SW480 (cell line): ENCODE measurements around the gene NHLH1.
"Not testable (repeated sequence)": the region's sequence is repeated elsewhere in the genome, so short reads cannot be mapped to it uniquely, and the experiment has no call there.

Experiments
- DNase-seq: peaks from one replicate; pipeline ENCODE4 v3.0.0-alpha.2; 2016; ENCODE audit warnings: low spot score

NHLH1 gene

DNA sequence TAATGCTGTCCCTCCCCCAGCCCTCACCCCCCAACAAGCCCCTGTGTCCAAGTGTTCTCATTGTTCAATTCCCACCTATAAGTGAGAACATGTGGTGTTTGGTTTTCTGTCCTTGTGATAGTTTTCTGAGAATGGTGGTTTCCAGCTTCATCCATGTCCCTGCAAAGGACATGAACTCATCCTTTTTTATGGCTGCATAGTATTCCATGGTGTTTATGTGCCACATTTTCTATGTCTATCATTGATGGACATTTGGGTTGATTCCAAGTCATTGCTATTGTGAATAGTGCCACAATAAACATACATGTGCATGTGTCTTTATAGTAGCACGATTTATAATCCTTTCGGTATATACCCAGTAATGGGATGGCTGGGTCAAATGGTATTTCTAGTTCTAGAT, 17.9 kb downstream of the NHLH1 start:
- DNase-seq, result not testable (repeated sequence)

- not testable (repeated sequence) for DNase-seq
These were observed 21.5 kb downstream of the NHLH1 start for GRCh38 chr1:160388406-160388805.

DNA sequence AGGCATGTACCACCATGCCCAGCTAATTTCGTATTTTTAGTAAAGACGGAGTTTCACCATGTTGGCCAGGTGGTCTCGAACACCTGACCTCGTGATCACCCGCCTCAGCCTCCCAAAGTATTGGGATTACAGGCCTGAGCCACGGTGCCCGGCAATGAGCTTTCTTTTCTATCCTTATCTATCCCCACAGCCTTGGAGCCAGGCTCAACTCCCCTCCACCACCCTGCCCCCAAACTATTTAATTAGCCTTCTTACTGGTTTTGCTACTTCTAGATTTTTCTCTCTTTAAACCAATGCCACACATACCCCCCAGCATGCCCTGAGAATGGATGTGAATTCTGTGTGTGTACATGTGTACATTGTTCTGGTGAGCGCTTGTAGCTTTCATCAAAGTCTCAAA, 27.8 kb downstream of the NHLH1 start:
- no peak for DNase-seq

DNA sequence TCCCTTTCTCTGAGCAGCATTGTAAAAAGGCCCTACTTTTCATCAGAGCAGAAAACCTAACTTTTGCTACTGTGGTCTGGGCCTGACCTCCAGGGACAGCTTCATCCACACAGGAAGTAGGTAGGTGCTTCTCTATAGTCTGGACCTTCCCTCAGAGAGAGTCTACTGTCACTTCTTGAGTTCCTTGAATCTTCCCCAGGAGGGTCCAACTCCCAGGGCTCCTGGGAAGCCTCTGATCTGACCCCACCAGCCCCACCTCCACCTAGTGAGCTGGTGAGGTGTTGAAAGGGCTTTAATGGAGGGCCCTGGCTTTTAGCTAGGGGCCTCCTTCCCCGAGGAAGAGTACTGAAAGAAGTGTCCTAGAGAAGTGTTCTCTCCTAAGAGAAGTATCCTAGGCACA, 30.8 kb downstream of the NHLH1 start:
- no peak for DNase-seq

- DNase-seq, result no peak
These were observed 32.0 kb downstream of the NHLH1 start for GRCh38 chr1:160398823-160399222.

DNA sequence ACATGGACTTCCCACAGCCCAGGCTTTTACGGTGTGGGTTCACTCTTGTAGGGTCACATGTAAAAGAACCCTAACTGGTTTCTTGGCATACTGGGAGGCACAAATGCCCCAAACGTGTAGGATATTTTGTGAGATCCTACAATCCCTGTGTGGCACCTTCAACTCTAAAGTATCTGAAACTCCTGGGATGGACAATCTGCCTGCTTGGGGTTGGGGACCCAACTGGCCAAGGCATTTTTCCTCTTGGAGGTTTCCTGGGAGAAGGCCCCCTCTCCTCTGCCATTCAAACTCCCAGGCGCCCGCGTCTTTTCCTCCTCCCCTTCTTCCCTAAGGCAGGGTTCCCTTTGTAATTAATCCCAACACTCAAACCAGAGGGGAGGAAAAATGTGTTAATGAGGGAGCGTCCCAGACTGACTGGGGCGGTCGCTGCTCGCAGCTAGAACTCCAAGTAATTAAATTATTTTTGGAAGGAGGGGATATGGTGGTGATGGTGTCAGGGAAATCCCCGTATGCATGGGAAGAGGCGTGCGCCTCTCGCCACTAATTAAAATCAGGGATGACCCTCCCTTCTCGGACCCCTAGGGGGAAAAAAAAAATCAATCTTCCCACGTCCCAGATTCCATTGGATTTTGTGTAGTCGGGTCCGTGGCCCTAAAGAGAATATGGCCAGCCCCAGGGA, 32.8 kb downstream of the NHLH1 start:
- DNase-seq, result no peak

- DNase-seq, result peak; percentile 33
These were observed 33.4 kb downstream of the NHLH1 start, which contains the start of gene VANGL2 for GRCh38 chr1:160400223-160400645. Gene VANGL2 (plus strand): TSS chr1:160400564. CDS start chr1:160415838, 15,274 bp downstream.

DNA sequence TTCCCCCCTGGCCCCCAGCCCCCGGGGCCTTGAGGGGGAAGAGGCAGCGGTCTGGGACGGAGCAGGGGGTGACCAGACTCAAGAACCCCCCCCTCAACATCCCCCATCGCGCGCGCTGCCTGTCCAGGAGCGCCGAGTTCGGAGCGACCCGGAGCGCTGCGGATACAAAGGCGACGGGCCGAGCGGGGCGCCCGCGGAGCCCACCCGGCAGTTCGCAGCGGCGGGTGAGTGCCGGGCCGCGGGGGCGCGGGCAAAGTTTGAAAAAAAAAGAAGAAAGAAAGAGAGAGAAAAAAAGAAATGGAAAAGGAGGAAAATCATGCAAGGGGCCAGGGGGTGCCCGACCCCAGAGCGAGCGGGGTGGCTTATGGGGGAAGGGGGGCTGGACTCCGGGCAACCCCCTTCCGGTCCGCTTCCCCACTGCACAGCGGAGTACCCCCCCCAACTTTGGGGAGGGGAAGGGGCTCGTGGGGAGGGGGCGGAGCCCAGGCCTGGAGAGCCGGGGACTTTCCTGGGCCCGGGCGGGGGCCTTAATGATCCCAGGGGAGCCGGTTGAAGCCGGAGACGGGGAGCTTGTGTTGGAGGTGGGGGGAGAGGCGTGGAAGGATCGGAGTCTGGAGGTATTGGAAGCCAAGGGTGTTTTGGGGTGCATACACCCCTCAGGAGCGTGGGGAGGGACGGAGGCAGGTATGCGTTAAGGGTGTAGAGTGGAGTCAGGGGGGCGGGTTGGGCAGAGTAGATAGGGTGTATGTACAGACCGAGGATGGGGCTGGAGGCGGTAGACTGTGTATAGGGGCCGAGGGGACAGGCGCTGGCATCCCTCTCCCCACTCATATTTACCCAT, 34.0 kb downstream of the NHLH1 start:
- DNase-seq, result no peak

GRCh38 chr1:160401487-160401805, 34.6 kb downstream of the NHLH1 start:
- no peak for DNase-seq

DNA sequence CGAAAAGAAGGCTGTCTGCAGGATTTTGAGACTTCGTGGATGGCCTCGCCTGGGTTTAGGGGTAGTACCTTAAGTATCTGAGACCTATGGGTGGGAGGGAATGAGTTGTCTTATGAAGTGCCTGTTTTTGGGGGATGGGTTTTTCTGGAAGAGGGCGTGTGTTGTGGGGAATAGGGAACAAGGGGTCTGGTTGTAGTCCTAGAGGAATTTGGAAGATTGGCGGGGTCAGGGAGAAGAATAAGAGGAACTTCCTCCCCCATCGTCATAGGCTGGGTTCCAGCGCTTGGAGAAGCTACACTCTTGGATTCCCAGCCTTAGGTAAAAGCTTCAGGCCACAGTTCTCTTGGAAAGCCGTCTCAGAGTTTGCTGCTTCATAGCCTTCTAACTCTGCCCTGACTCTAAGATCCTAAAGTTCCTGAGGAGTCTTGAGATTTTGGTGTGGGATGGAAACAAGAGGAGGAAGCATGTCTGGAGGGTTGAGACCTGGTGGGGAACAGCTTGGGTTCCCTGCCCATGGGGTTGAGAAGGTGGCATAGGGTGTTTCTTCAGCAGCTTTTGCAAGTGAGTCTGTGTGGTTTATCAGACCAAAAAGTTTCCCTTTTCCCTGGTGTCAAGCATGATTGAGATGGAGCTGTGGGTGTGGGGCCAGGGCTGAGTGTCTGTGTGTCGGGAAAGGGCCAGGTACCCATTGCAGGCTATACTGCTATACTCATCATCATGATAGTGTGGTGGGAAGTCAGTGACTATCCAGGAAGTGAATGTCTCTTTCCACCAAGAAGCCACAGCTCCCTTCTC, 35.3 kb downstream of the NHLH1 start:
- DNase-seq, result no peak

DNA sequence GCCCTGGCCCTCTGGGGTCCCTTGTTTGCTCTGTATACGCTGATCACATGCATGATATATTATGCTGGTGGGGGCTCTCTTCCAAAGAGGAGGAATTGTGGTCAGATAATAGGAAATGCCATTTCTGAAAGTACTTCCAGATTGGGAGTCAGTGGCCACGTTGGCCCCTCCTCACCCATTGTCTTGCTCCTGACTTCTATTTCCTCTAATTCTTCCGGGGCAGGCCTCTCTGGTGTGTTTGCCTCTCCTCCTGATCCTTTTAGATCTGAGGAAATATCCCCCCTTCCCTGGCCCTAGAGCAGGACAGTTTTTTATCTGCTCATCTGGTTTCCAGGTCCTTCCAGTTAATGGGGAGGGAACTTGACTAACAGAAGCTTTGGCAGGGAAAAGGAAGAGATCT, 36.4 kb downstream of the NHLH1 start:
- DNase-seq, result no peak

DNA sequence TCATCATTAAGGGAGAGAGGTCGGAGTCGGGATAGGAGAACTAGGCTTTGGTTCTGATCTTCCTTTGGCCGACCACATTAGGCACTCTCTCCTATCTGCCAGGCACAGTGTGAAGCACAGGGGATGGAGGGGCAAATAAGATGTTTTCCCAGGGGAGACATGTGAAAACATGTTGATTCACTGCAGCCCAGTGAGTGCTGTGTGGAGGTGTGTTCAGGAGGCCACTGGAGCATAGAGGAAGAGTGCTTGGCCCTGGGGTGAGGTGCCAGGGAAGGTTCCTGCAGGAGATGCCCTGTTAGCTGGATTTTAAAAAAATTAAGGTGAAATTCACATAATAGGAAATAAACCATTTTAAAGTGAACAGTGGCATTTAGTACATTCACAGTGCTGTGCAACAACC, 37.2 kb downstream of the NHLH1 start:
- DNase-seq, result no peak

DNA sequence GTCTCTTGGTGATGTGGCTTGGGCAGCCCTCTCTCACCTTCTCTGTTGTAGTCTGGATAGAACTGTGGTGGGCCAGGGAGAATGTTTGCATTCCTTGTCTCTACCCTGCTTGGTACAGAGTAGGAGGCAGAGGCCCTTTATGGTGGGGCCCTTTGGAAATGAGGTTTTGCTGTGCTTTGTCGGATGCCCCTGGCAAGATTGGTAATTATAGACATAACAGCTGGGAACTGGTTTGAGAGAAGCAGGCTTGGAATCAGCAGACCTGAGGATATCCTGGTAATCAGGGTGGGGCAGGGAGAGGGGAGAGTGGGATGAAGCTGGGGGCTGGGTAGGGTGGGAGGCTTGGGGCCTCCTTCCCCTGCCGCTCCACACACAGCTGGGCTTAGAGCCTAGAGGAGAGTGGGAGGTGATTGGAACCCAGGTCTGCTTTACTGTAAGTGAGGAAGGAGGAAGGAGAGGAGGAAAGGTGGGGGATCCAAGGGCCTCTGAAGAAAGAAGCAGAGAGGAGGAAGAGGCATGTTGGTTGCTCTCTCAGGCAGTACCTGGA, 38.5 kb downstream of the NHLH1 start:
- DNase-seq, result no peak

DNA sequence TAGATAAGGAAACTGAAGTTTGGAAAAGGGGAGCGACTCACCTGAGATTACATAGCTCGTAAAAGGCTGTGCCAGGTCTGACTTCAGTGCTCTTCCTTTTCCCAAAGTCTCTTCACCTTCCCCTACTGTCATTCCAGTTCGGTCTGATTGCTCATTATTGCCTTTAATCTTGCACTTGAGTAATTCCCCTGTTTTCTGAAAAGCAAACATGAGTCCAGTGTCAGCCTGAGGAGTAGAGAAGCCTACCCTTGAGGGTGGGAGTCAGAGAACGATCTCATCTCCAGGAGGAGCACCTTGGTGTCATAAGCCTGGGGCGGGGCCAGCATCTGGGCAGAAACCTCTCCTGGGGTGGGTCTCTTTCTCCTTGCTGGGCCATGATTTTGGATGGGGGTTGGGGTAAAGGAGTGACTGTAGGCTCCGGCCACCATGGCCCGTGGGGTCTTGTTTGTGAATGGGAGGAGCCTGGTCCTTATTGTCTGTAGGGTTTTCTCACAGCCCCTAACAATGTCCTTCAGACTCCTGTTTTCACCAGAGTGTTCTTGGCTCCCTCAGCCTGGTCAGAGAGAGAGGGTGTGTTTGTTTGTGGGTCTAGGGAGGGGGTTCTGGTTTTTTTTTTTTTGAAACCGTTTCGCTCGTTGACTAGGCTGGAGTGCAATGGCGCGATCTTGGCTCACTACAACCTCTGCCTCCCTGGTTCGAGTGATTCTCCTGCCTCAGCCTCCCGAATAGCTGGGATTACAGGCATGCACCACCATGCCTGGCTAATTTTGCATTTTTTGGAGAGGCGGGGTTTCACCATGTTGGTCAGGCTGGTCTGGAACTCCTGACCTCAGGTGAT, 39.5 kb downstream of the NHLH1 start:
- no peak for DNase-seq

GRCh38 chr1:160407839-160408801, 41.2 kb downstream of the NHLH1 start:
- DNase-seq, result peak; percentile 49

DNA sequence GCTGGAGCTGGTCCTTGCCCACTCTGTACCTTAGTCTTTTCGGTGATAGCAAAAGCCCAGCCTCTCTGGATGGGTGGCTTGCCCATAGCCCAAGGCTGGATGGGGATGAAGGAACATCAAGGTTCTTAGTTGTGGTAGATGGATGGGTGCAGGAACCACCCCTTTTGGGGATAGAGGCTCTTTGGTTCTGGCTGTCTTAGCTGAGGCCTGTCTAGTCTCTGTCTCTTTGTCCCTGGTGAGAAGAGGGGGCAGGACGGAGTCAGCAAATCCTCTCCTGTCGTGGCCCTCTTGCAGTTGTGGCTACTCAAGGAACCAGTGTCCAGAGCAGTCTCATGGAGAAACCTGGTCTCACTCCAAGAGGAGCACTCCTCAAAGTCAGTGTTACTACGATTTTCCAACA, 42.0 kb downstream of the NHLH1 start:
- no peak for DNase-seq

DNA sequence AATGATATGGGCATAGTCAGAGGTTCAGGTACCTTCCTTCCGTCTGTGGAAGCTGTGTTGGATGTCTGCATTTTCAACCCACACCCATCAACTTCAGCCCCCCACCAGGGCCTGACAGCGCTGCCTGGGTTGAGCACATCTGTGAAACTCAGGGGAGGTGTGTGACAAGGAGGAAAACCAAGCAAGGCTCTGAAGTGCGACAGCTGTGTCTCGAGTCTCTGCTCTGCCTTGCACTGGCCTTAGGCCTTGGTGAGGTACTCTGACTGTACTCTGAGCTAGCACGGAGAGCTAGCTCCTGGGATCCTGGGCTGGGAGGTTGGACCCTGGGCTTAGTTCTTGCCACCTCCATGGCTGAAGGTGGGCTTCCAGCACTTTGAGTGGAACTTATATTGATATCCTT, 42.6 kb downstream of the NHLH1 start:
- no peak for DNase-seq

DNA sequence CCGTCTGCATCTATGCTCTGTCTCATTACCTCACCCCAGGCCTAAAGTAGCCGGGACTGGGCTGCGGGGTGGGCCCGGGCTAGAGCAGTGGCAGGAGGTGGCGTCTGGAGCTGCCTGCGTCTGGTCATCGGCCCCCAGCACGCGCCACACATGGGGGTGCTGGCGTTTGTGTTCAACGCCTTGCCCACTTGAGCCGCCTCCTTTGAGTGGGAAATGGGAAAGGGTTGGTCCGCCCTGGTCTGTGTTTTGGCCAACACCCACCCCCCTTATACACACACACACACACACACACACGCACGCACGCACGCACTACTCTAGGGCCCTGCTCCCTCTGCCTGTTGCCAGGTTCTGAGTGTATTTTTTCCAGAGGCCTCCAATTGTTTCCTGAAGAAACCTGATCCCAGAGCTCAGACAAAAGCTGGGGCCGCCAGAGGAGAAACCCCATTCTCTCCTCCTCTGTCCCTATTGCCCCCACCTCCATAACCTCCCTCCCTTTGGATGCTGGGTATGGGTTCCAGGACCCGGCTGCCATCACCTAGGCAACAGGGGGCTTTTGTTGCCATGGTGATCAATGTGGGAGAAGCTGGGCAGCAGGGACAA, 43.6 kb downstream of the NHLH1 start:
- DNase-seq, result no peak

DNA sequence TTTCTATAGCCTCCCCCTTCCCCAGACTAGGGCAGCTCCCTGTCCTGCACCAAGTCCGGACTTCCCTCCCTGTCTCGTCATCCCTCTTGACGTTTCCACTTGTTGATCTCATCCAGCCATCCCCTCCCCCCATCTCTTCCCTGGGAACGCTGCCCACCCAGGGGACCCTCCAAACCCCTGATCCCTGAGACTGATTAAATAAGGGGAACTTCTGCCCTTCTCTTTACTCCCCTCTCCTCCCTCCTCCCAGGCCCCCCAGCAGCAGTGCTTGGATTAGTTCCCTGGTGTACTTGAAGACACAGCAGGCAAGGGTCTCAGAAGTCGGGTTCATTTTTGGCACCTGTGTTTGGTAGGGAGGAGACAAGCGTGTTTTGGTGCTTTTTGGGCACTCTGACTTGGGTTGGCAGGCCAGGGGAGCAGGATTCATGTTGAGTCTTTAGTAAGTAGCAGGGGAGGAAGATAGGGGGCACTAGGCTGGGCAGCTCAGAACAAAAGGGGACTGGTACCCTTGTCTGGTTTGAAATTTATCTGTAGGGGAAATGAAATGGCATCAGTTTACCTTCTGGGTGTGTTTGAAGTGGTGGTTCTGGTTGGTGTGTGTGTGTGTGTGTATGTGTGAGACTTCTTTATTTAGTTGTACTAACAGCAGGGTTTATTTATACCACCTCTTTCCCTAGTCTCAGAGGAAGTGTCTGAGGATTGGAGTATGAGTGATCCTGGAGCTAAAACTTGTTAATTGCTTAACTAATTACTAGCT, 44.6 kb downstream of the NHLH1 start:
- no peak for DNase-seq
